RCC 7860 (cell line): ENCODE measurements around the gene ADAMTS12.
A peak's percentile ranks its signal among the peaks of the same experiment; 100 is the strongest.

Experiments used
- DNase-seq: peaks from one replicate; pipeline ENCODE4 v3.0.0-alpha.2; 2015; ENCODE audit warnings: low spot score
- FAIRE-seq: peaks from 2 replicates; lab custom pipeline; 2012; peaks lifted over from hg19 to GRCh38; lab: Jason Lieb, UNC

Gene ADAMTS12

GRCh38 chr5:33726422-33727165 lies 165.2 kb downstream of the ADAMTS12 start:
- FAIRE-seq (no peak), DNase-seq (no peak)

- FAIRE-seq (no peak), DNase-seq (no peak)
Measured at GRCh38 chr5:33725806-33726205, 166.0 kb downstream of the ADAMTS12 start.

GRCh38 chr5:33721491-33722200 lies 170.1 kb downstream of the ADAMTS12 start:
- DNase-seq (no peak), FAIRE-seq (no peak)

- DNase-seq = no peak
- FAIRE-seq = no peak
Measured at GRCh38 chr5:33720176-33720575, 171.6 kb downstream of the ADAMTS12 start.

- FAIRE-seq (no peak), DNase-seq (no peak)
Measured at GRCh38 chr5:33719769-33720168, 172.0 kb downstream of the ADAMTS12 start.

GRCh38 chr5:33715661-33716060 lies 176.1 kb downstream of the ADAMTS12 start:
- FAIRE-seq (no peak), DNase-seq (no peak)

DNA sequence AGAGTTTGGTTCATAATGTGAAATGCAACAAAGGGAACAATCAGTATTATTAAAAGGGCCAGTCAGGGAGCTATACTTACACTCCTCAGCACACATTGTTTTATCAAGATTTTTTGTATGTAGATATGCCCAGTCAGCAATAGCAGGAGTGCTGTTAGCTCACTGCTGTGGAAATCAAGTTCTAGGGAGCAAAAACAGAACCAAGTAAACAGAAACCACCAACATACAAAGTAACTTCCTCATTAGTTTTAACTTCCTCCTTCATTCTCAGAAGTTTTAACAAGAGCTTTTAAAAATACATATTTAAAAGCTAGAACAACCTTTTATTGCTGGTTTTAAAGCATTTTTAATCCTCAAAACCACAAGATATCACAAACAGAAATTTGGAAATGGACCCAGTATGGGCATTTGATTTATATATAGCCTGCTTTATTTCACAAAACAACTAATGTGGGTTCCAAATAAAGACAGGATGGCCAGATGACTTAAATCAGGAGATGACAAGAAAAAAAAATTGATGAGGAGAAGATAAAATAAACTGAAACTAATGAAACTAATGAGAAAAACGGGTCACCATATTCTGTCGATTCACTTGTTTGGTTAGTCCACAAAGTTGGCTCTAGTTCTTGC lies 178.5 kb downstream of the ADAMTS12 start:
- FAIRE-seq = no peak
- no peak for DNase-seq

GRCh38 chr5:33712664-33713063 lies 179.1 kb downstream of the ADAMTS12 start:
- DNase-seq (no peak), FAIRE-seq (no peak)

- FAIRE-seq = no peak
Measured at GRCh38 chr5:33711094-33711679, 180.6 kb downstream of the ADAMTS12 start.

GRCh38 chr5:33702867-33703266 lies 188.9 kb downstream of the ADAMTS12 start:
- FAIRE-seq (no peak), DNase-seq (no peak)

More at GRCh38 chr5:33711094-33711679, 180.6 kb downstream of the ADAMTS12 start:
- DNase-seq = no peak

DNA sequence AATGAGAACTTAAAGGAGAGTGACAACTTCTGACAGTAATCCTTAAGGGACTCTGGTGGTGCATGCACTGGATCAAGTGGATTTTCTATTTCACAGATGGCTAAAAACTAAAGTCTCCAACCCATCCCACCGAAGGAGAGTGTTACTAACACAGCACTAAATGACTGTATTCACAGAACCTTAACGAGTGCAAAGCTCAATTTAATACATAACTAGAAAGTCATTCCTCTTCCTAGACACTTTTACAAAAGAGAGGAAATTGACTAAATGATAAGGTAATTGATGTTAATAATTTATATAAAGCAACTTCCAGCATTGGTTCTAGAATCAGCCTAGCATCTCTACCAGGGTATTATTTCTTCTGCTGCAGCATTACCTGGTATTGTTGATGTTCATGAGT lies 189.8 kb downstream of the ADAMTS12 start:
- DNase-seq = no peak
- FAIRE-seq = no peak

- FAIRE-seq (no peak), DNase-seq (no peak)
Measured at GRCh38 chr5:33701251-33701650, 190.5 kb downstream of the ADAMTS12 start.

DNA sequence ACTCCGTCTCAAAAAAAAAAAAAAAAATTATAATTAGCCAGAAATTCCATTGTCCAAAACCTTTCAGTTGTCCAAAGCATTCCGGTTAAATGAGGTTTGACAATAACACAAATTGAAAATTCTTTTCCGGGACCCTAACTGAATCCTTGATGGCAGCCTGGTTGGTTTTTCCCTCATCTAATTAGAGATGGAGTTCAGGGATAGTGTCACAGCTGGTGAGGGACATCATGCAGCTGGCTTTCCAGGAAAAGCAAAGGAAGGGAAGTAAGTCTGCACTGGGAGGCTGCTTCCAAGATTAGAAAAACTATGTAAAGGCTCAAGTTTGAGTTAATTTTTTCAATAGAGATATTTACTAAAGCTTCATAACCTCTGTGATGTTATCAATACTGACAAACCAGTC lies 195.4 kb downstream of the ADAMTS12 start:
- FAIRE-seq = no peak
- DNase-seq = no peak

GRCh38 chr5:33692980-33693379 lies 198.8 kb downstream of the ADAMTS12 start:
- DNase-seq = no peak
- FAIRE-seq = no peak

DNA sequence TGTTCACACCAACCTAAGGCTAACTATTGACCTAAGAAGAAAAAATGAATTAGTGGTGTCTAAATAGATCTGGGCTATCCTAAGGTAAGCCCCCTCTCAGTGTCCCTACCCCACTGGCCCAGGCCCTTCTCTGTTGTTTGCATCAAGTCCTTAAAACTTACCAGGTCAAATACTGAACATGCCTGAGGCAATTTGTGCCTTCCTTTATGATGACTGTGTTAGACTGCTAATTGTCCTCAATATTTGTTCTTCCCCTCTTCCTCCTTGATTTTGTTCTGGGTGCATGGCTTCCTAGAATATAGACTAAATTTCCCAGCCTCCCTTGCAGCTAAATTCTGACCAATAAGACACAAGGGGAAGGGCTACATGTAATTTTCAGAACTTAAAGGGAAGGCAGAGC lies 199.9 kb downstream of the ADAMTS12 start:
- FAIRE-seq (no peak), DNase-seq (no peak)

DNA sequence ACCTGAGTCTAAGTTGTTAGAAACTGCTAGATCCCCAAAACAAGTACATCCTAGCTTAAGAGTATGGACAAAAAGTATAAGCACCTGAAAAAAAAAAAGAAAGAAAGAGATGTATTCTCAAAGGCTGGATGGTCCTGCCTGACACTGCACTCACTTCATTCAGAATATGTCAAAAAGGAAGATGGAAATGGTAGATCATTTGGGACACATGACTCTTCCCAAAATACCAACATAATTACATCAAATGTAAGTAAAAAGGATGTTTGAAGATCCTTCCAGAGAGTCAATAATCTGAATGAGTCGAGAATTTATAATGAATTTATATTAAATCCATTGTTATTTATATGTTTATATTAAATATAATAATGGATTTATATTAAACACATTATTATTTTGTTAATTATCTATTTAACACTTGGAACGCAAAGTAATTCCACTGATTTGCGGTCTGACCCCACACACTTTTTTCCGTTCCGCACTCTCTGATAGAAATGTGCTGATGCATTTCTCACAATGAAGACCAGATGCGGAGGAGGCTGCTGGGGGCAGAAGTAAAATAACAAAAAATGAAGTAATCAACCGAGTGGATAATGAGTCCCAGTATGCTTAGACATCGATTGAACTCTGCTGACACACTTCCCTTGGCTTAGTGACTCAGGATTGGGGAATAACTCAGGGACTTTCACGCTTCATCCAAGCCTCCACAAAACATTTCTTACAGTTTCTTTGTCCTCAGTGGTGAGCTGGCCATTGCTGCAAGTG lies 201.2 kb downstream of the ADAMTS12 start:
- DNase-seq (peak; percentile 50), FAIRE-seq (peak; percentile 54)

DNA sequence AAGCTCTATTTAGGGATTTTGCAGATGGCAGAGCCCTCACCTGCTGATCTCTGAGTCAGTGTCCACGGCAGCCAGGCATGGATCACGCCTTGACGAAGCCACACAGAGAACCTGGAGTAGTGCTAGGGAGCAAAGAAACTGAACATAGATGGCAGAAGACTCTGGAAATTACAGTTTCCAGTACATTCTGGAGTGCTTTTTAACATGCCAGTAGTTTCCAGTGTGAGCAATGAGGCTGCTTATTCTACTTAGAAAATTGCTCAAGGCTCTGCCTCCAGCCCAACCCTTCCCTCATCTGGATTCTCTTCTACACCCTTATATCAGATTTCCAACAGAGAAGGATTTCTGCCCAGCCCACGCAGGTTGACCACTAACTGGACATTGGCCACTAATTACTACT lies 203.3 kb downstream of the ADAMTS12 start:
- DNase-seq = no peak
- FAIRE-seq = no peak

GRCh38 chr5:33688066-33688465 lies 203.7 kb downstream of the ADAMTS12 start:
- DNase-seq (no peak), FAIRE-seq (no peak)

- DNase-seq = no peak
- FAIRE-seq = no peak
Measured at GRCh38 chr5:33685873-33686755, 205.7 kb downstream of the ADAMTS12 start.
